GM18519 (cell line): ENCODE data around the gene APPL2.
"Not testable (repeated sequence)": the region's sequence is repeated elsewhere in the genome, so short reads cannot be mapped to it uniquely, and the experiment has no call there.

Source experiments
- ATAC-seq: cut with Tn5 transposase; IDR thresholded peaks from one replicate; pipeline ENCODE4 v1.9.1; 2021; ENCODE audit warnings: mild to moderate bottlenecking, moderate library complexity; ENCODE audit not compliant: unreplicated experiment, low FRiP score

APPL2 gene

GRCh38 chr12:105257321-105257728, 21.4 kb upstream of the APPL2 start:
- ATAC-seq, result no peak

GRCh38 chr12:105256921-105257320, 20.9 kb upstream of the APPL2 start:
- no peak for ATAC-seq

- not testable (repeated sequence) for ATAC-seq
Measured at GRCh38 chr12:105256431-105256830, 20.5 kb upstream of the APPL2 start.

GRCh38 chr12:105256011-105256410, 20.0 kb upstream of the APPL2 start:
- ATAC-seq, result no peak

- ATAC-seq, result no peak
Measured at GRCh38 chr12:105253866-105254513, 18.0 kb upstream of the APPL2 start.

GRCh38 chr12:105252901-105253300, 16.9 kb upstream of the APPL2 start:
- no peak for ATAC-seq

GRCh38 chr12:105245776-105246427, 9.9 kb upstream of the APPL2 start:
- not testable (repeated sequence) for ATAC-seq

- no peak for ATAC-seq
Measured at GRCh38 chr12:105245291-105245690, 9.3 kb upstream of the APPL2 start.

GRCh38 chr12:105240228-105240627, 4.3 kb upstream of the APPL2 start:
- ATAC-seq, result no peak

- ATAC-seq, result no peak
Measured at GRCh38 chr12:105239304-105239703, 3.3 kb upstream of the APPL2 start.

- ATAC-seq, result no peak
Measured at GRCh38 chr12:105237666-105238065, 1.7 kb upstream of the APPL2 start.

GRCh38 chr12:105235281-105235731, 668 bp downstream of the APPL2 start:
- no peak for ATAC-seq

- no peak for ATAC-seq
Measured at GRCh38 chr12:105234197-105234596, 1.8 kb downstream of the APPL2 start.

- no peak for ATAC-seq
Measured at GRCh38 chr12:105233041-105233905, 2.7 kb downstream of the APPL2 start.

- no peak for ATAC-seq
Measured at GRCh38 chr12:105231396-105231795, 4.6 kb downstream of the APPL2 start.

- no peak for ATAC-seq
Measured at GRCh38 chr12:105229371-105229770, 6.6 kb downstream of the APPL2 start.

GRCh38 chr12:105228966-105229365, 7.0 kb downstream of the APPL2 start:
- ATAC-seq, result no peak

- no peak for ATAC-seq
Measured at GRCh38 chr12:105228494-105228893, 7.5 kb downstream of the APPL2 start.

GRCh38 chr12:105227879-105228278, 8.1 kb downstream of the APPL2 start:
- ATAC-seq, result no peak

- peak; percentile 53 for ATAC-seq
Measured at GRCh38 chr12:105226219-105226618, 9.8 kb downstream of the APPL2 start.

- ATAC-seq, result no peak
Measured at GRCh38 chr12:105225505-105226015, 10.4 kb downstream of the APPL2 start.
